SK-N-SH (cell line): ENCODE results near the gene PLEKHM3.

Experiments
- CTCF ChIP-seq: fragments of 200-600 bp; sonication (generic); IDR thresholded peaks from 2 replicates; pipeline ENCODE4 v1.6.1; 2017; ENCODE audit warnings: antibody characterized with exemption, mild to moderate bottlenecking, moderate library complexity
- EZH2phosphoT487 ChIP-seq: fragments of 200-600 bp; sonication (generic); IDR thresholded peaks from 2 replicates; pipeline ENCODE4 v1.6.1; 2017; ENCODE audit warnings: low read depth, mixed run types, mild to moderate bottlenecking, antibody characterized with exemption, moderate library complexity, borderline replicate concordance
- POLR2AphosphoS5 ChIP-seq: IDR thresholded peaks from 2 replicates; pipeline ENCODE4 v1.6.1; 2012; ENCODE audit warnings: low read depth, low read length
- RFX5 ChIP-seq: IDR thresholded peaks from 2 replicates; pipeline ENCODE4 v1.6.1; 2012; ENCODE audit warnings: mild to moderate bottlenecking, improper control_type of control experiment, low read length
- TF ChIP-seq, protein P1 (sequence below): fragments of 150-350 bp; IDR thresholded peaks from 2 replicates; pipeline ENCODE4 v1.6.1; 2016; ENCODE audit warnings: mild to moderate bottlenecking, low read depth, low read length

- TF ChIP-seq POLR2AphosphoS5 (no peak), EZH2phosphoT487 (no peak), RFX5 (no peak), CTCF (no peak)
- TF ChIP-seq, protein P1, sequence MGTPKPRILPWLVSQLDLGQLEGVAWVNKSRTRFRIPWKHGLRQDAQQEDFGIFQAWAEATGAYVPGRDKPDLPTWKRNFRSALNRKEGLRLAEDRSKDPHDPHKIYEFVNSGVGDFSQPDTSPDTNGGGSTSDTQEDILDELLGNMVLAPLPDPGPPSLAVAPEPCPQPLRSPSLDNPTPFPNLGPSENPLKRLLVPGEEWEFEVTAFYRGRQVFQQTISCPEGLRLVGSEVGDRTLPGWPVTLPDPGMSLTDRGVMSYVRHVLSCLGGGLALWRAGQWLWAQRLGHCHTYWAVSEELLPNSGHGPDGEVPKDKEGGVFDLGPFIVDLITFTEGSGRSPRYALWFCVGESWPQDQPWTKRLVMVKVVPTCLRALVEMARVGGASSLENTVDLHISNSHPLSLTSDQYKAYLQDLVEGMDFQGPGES: no peak
Measured at GRCh38 chr2:207919164-207919919, 106.0 kb downstream of the PLEKHM3 start.
